Memory B cell (primary cell): ENCODE data around the gene SYT3.

Experiments
- ATAC-seq: fragments of 150-1000 bp; cut with Tn5 transposase; 2 replicates; pipeline ENCODE4 v1.10.0; 2021; ENCODE audit warnings: low read depth, mild to moderate bottlenecking, moderate library complexity
- DNase-seq, 2 donors: peaks; one replicate each; pipeline ENCODE4 v3.0.0; 2022; ENCODE audit warnings: low spot score in 2 of 2
- H3K27ac Mint-ChIP-seq: one replicate; pipeline ENCODE4 v1.8.0; 2022; ENCODE audit warnings: mild to moderate bottlenecking, moderate library complexity, mixed read lengths
- H3K27me3 Mint-ChIP-seq: one replicate; pipeline ENCODE4 v1.8.0; 2022; ENCODE audit warnings: mixed read lengths
- H3K36me3 Mint-ChIP-seq: one replicate; pipeline ENCODE4 v1.8.0; 2022; ENCODE audit warnings: mild to moderate bottlenecking, mixed read lengths
- H3K4me1 Mint-ChIP-seq: one replicate; pipeline ENCODE4 v1.8.0; 2022; ENCODE audit warnings: mixed read lengths
- H3K4me3 Mint-ChIP-seq: one replicate; pipeline ENCODE4 v1.8.0; 2022; ENCODE audit warnings: mild to moderate bottlenecking, moderate library complexity, mixed read lengths
- H3K9me3 Mint-ChIP-seq: one replicate; pipeline ENCODE4 v1.8.0; 2022; ENCODE audit warnings: mixed read lengths

The SYT3 gene, protein sequence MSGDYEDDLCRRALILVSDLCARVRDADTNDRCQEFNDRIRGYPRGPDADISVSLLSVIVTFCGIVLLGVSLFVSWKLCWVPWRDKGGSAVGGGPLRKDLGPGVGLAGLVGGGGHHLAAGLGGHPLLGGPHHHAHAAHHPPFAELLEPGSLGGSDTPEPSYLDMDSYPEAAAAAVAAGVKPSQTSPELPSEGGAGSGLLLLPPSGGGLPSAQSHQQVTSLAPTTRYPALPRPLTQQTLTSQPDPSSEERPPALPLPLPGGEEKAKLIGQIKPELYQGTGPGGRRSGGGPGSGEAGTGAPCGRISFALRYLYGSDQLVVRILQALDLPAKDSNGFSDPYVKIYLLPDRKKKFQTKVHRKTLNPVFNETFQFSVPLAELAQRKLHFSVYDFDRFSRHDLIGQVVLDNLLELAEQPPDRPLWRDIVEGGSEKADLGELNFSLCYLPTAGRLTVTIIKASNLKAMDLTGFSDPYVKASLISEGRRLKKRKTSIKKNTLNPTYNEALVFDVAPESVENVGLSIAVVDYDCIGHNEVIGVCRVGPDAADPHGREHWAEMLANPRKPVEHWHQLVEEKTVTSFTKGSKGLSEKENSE

GRCh38 chr19:50639121-50640112 lies at the start of gene SYT3:
TSS of gene SYT3 (minus strand) at chr19:50639881. CDS start at chr19:50637411, 2,470 bp downstream.
- peak within 1 kb of the TSS; percentile 63 for H3K4me3 Mint-ChIP-seq

GRCh38 chr19:50688766-50689165 lies 49.1 kb upstream of the SYT3 start:
- Mint-ChIP-seq H3K4me1 (peaks cover 3% of the 10 kb centered on the region), H3K4me3 (no peak overlapping the region), H3K36me3 (peaks cover 4% of the 10 kb centered on the region), H3K27ac (no peak overlapping the region), H3K9me3 (peaks cover 2% of the 10 kb centered on the region), H3K27me3 (peaks cover 46% of the 10 kb centered on the region)
- ATAC-seq (no peak), DNase-seq (no peak)

More at GRCh38 chr19:50639121-50640112, at the start of gene SYT3:
- ATAC-seq (peak; percentile 78), DNase-seq (no peak)
- H3K4me1 Mint-ChIP-seq = peaks cover 9% of the 10 kb centered on the region
- H3K27me3 Mint-ChIP-seq = peaks cover 25% of the 10 kb centered on the region
- peaks cover 10% of the 10 kb centered on the region for H3K36me3 Mint-ChIP-seq
- H3K27ac Mint-ChIP-seq = no peak within 1 kb of the TSS
- peaks cover 4% of the 10 kb centered on the region for H3K9me3 Mint-ChIP-seq

DNA sequence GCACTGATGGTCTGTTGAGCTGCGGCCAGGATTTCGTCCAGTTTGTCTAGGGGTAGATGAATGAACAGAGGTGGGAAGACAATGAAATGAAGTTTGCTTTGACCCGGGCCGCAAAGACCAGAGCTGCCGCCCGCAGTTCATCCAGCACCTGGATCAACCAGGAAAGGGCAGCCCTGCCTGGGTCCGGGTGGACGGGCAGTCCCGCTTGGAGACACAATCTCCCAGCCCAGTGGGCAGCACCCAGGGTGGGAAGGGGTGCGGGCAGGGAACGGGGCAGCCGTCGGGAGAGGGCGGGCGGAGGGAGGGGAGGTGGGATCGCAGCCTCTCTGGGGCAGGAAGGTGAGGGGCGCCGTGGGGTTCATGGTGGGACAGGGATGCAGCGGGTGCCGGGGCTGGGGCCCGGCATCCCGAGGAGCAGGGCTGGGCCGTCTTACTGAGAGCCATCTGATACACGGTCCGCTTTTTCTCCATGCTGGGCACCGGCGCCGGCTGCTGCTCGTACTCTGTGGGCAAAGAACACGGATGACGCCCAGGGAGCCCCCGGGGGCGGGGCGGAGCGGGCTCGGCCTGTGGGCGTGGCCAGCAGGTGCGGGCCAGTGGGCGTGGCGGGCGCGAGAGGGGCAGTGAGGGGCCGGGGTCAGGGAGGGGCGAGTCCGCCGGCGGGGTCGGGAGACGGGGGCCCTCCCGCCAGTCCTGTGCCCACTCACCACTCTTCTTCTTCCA lies 46.8 kb upstream of the SYT3 start:
- ATAC-seq = no peak
- Mint-ChIP-seq H3K36me3 (peaks cover 4% of the 10 kb centered on the region), H3K27me3 (peaks cover 36% of the 10 kb centered on the region)

DNA sequence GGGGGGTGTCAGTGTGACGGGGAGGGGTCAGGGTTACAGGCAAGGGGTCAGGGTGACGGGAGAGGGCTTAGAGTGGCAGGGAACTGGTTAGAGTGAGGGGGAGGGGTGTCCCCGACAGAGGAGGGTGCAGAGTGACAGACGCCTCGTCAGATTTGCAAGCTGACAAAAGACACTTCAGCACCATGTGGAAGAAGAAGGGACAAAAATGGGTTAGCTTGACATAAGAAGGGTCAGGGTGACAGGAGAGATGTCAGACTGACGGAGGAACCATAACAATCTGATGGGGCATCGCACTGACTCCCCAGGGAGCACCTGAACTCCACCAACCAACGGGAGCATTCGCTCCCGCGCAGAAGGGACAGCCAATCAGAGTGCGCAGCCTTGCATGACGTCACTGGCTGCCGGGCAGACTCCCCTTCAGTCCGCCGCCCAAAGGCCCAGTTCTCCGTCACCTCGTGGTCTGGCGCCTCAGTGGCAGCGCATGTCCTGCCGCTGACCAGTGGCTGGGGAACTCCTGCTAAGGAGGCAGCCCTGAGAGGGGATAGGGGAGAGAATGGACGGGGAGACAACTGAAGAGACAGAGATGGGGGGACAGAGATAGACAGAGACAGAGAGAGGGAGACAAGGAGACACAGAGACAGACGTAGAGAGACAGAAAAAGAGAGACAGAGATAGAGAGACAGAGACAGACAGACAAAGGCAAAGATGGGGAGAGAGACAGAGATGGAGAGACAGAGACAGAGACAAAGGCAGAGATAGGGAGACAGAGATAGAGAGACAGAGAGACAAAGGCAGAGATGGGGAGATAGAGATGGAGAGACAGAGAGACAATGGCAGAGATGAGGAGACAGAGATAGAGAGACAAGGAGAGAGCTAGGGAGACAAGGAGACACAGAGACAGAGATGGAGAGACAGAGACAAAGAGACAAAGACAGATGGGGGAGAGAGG lies 39.8 kb upstream of the SYT3 start:
- peak; percentile 98 for ATAC-seq

More for the DNA sequence above, 46.8 kb upstream of the SYT3 start:
- H3K4me3 Mint-ChIP-seq = no peak overlapping the region
- no peak for DNase-seq
- H3K4me1 Mint-ChIP-seq = peaks cover 3% of the 10 kb centered on the region
- H3K27ac Mint-ChIP-seq = no peak overlapping the region
- H3K9me3 Mint-ChIP-seq = peaks cover 2% of the 10 kb centered on the region

DNA sequence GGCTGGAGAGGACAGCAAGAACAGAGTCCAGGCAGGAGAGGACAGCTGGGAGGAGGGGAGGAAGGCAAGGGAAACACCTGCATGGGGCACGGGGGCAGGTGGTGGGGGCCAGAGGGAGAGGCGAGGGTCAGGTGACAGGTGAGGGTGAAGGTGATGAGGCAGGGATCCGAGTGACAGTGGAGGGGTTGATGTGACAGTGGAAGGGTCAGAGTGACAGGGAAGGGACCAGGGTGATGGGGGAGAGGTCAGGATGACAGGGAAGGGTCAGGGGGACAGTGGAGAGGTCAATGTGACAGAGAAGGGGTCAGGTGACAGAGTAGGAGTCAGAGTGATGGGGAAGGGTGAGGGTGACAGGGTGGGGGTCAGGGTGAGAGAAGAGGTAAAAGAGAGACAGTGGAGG lies 38.6 kb upstream of the SYT3 start:
- H3K4me1 Mint-ChIP-seq = peaks cover 21% of the 10 kb centered on the region
- ATAC-seq = no peak
- peak overlapping the region; percentile 90 for H3K27ac Mint-ChIP-seq
- H3K36me3 Mint-ChIP-seq = peaks cover 14% of the 10 kb centered on the region
- peak overlapping the region; percentile 62 for H3K4me3 Mint-ChIP-seq
- DNase-seq = no peak
- H3K9me3 Mint-ChIP-seq = peaks cover 15% of the 10 kb centered on the region
- H3K27me3 Mint-ChIP-seq = peaks cover 25% of the 10 kb centered on the region

More for the DNA sequence above, 39.8 kb upstream of the SYT3 start:
- Mint-ChIP-seq H3K27me3 (peaks cover 28% of the 10 kb centered on the region), H3K27ac (peak overlapping the region; percentile 92), H3K36me3 (peaks cover 16% of the 10 kb centered on the region), H3K4me3 (peak overlapping the region; percentile 74), H3K9me3 (peaks cover 17% of the 10 kb centered on the region), H3K4me1 (peaks cover 22% of the 10 kb centered on the region)
- peak; percentile 82 to 83 for DNase-seq

DNA sequence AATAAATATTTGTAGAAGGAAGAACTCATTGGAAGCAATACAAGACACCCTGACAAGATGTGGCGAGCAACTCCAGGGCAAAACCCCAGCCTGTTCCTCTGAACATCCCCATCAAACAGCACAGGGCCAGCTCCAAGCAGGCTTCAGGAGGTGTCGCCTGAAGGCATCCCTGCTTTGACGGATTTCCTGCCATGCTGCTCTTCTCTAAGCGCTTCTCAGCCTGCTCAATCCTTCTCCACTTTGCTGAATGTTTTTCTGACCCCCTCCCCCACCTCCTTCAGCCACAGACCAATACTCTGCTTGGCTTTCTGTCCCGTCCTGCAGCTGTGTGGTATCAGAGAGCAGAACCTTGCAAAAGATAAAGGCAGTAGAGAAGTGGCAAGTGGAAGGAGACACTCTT lies 38.0 kb upstream of the SYT3 start:
- H3K9me3 Mint-ChIP-seq = peaks cover 15% of the 10 kb centered on the region
- ATAC-seq (no peak), DNase-seq (no peak)
- peaks cover 31% of the 10 kb centered on the region for H3K27me3 Mint-ChIP-seq
- peaks cover 14% of the 10 kb centered on the region for H3K36me3 Mint-ChIP-seq
- H3K27ac Mint-ChIP-seq = peak overlapping the region; percentile 90
- peaks cover 23% of the 10 kb centered on the region for H3K4me1 Mint-ChIP-seq
- no peak overlapping the region for H3K4me3 Mint-ChIP-seq

DNA sequence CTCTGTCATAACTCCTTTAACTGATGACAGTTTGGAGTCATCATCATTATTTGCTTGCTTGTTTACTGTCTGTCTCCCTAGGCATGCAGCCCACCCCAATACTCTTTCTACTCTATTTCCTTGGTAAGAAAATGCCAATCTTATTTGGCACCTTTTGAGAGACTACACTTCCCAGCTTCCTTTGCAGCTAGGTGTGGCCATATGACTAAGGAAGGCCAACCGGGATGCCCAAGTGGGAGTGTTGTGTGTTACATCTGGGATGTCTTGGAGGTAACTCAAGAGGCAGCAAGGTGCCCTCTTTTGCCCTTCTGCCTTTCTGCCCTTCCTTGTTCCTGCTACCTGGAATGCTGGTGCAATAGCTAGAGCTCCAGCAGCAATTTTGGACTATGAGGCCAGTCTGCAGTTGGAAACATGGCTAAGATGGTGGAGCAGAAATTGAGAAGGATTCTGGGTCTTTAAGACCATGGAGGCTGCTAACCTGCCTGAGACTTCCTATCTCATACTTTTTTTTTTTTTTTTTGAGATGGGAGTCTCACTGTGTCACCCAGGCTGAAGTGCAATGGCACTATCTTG lies 37.0 kb upstream of the SYT3 start:
- H3K27ac Mint-ChIP-seq = no peak overlapping the region
- DNase-seq (no peak), ATAC-seq (no peak)
- H3K27me3 Mint-ChIP-seq = peaks cover 32% of the 10 kb centered on the region
- peaks cover 14% of the 10 kb centered on the region for H3K36me3 Mint-ChIP-seq
- peaks cover 15% of the 10 kb centered on the region for H3K9me3 Mint-ChIP-seq
- peaks cover 23% of the 10 kb centered on the region for H3K4me1 Mint-ChIP-seq
- no peak overlapping the region for H3K4me3 Mint-ChIP-seq

DNA sequence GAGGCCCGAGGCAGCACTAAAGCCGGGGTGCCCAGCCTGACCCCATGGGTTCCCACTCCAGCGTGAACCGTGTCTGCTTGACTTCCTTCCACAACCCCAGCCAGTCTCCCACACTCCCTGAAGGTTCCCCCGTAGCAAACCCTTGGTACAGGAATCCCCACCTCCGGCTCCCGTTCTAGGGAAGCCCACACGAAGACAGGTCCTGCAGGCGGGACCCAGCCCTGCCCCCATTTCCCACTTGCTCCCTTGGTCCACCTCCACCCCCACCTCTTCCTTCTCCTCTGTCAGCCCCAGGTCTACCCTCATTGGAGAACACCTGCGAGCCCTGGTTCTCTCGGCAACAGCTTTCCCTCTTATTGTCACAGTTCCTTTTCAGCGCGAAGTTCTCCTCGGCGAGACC lies 33.4 kb upstream of the SYT3 start:
- H3K4me1 Mint-ChIP-seq = peaks cover 7% of the 10 kb centered on the region
- DNase-seq = no peak
- no peak for ATAC-seq
- peaks cover 4% of the 10 kb centered on the region for H3K9me3 Mint-ChIP-seq
- H3K27me3 Mint-ChIP-seq = peaks cover 30% of the 10 kb centered on the region
- peaks cover 4% of the 10 kb centered on the region for H3K36me3 Mint-ChIP-seq
- H3K4me3 Mint-ChIP-seq = no peak overlapping the region
- H3K27ac Mint-ChIP-seq = no peak overlapping the region

DNA sequence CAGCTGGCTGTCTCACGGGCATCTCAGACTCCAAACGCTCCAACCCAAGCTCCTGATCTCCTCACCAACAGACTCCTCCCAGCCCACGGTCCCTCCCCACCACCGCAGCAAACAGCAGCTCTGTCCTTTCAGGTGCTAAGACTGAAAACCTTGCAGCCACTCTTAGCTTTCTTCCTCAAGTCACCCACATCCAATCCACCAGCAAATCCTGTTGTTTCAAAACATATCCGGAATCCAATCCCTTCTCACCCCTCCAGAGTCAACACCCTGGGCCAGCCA lies 30.4 kb upstream of the SYT3 start:
- H3K27me3 Mint-ChIP-seq = peaks cover 25% of the 10 kb centered on the region
- H3K4me3 Mint-ChIP-seq = no peak overlapping the region
- H3K9me3 Mint-ChIP-seq = no peaks in the 10 kb centered on the region
- ATAC-seq (no peak), DNase-seq (no peak)
- peaks cover 4% of the 10 kb centered on the region for H3K4me1 Mint-ChIP-seq
- no peaks in the 10 kb centered on the region for H3K36me3 Mint-ChIP-seq
- no peak overlapping the region for H3K27ac Mint-ChIP-seq

- DNase-seq (peak; percentile 27 to 43), ATAC-seq (no peak)
- Mint-ChIP-seq H3K4me1 (peaks cover 4% of the 10 kb centered on the region), H3K27me3 (peaks cover 27% of the 10 kb centered on the region), H3K9me3 (no peaks in the 10 kb centered on the region), H3K27ac (no peak overlapping the region), H3K36me3 (no peaks in the 10 kb centered on the region), H3K4me3 (no peak overlapping the region)
These were observed 29.8 kb upstream of the SYT3 start for GRCh38 chr19:50669302-50670101.

DNA sequence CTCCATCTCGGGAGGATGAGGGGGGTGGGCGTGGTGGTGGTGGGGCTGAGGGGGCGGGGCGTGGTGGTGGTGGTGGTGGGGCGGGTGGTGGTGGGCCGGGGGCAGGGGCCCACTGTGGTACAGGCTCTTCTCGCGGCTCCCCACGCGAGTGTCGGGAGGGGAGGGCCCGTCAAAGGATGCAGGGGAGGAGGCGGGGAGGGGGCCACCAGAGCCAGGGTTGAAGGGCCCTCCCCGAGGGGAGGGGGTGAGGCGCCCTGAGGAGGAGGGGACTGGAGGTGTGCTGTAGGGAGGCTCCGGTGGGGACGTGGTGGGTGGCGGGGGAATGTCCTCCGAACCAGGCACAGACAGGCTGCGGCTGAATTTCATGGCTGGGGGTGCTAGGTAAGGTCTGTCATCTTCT lies 29.2 kb upstream of the SYT3 start:
- ATAC-seq (no peak), DNase-seq (no peak)
- H3K36me3 Mint-ChIP-seq = no peaks in the 10 kb centered on the region
- H3K9me3 Mint-ChIP-seq = no peaks in the 10 kb centered on the region
- no peak overlapping the region for H3K4me3 Mint-ChIP-seq
- no peak overlapping the region for H3K27ac Mint-ChIP-seq
- peaks cover 27% of the 10 kb centered on the region for H3K27me3 Mint-ChIP-seq
- peaks cover 4% of the 10 kb centered on the region for H3K4me1 Mint-ChIP-seq

- ATAC-seq (no peak), DNase-seq (no peak)
- Mint-ChIP-seq H3K27me3 (peaks cover 27% of the 10 kb centered on the region), H3K36me3 (no peaks in the 10 kb centered on the region), H3K9me3 (no peaks in the 10 kb centered on the region), H3K27ac (no peak overlapping the region), H3K4me3 (no peak overlapping the region), H3K4me1 (peaks cover 3% of the 10 kb centered on the region)
These were observed 28.7 kb upstream of the SYT3 start for GRCh38 chr19:50668416-50668815.
